Measurements from ENCODE around the gene RARS2.
"Not testable (repeated sequence)": the region's sequence is repeated elsewhere in the genome, so short reads cannot be mapped to it uniquely, and the experiment has no call there.

Gene RARS2

GRCh38 chr6:87589693-87590416 lies at the start of gene RARS2, which contains the start of gene ORC3:
TSS of gene RARS2 (minus strand) at chr6:87589987. CDS start at chr6:87589957, 30 bp downstream.
TSS of gene ORC3 (plus strand) at chr6:87590135. CDS start at chr6:87590169, 34 bp downstream.
- peak; percentile 96 for DNase-seq

GRCh38 chr6:87639373-87639772 lies 49.6 kb upstream of the RARS2 start:
- no peak for DNase-seq

- no peak for DNase-seq
Measured at GRCh38 chr6:87637106-87637505, 47.3 kb upstream of the RARS2 start.

GRCh38 chr6:87636315-87636714 lies 46.5 kb upstream of the RARS2 start:
- no peak for DNase-seq

GRCh38 chr6:87633851-87634250 lies 44.1 kb upstream of the RARS2 start:
- DNase-seq: no peak

- no peak for DNase-seq
Measured at GRCh38 chr6:87630746-87631145, 41.0 kb upstream of the RARS2 start.

GRCh38 chr6:87628881-87629280 lies 39.1 kb upstream of the RARS2 start:
- DNase-seq: no peak

GRCh38 chr6:87628424-87628823 lies 38.6 kb upstream of the RARS2 start:
- no peak for DNase-seq

GRCh38 chr6:87623248-87623647 lies 33.5 kb upstream of the RARS2 start:
- DNase-seq: no peak

- no peak for DNase-seq
Measured at GRCh38 chr6:87618531-87618930, 28.7 kb upstream of the RARS2 start.

- DNase-seq: no peak
Measured at GRCh38 chr6:87617405-87617804, 27.6 kb upstream of the RARS2 start.

GRCh38 chr6:87613018-87613417 lies 23.2 kb upstream of the RARS2 start:
- not testable (repeated sequence) for DNase-seq

GRCh38 chr6:87608802-87609201 lies 19.0 kb upstream of the RARS2 start:
- DNase-seq: no peak

GRCh38 chr6:87606199-87606598 lies 16.4 kb upstream of the RARS2 start:
- DNase-seq: no peak

- no peak for DNase-seq
Measured at GRCh38 chr6:87600576-87600975, 10.8 kb upstream of the RARS2 start.

GRCh38 chr6:87590990-87591389 lies 1.2 kb upstream of the RARS2 start:
- no peak for DNase-seq

GRCh38 chr6:87590417-87590880 lies 662 bp upstream of the RARS2 start:
- DNase-seq: no peak

GRCh38 chr6:87588756-87589407 lies 905 bp downstream of the RARS2 start:
- no peak for DNase-seq

- DNase-seq: no peak
Measured at GRCh38 chr6:87586371-87587077, 3.3 kb downstream of the RARS2 start.

- DNase-seq: no peak
Measured at GRCh38 chr6:87583822-87584221, 6.0 kb downstream of the RARS2 start.

GRCh38 chr6:87575423-87575822 lies 14.4 kb downstream of the RARS2 start:
- DNase-seq: no peak

- no peak for DNase-seq
Measured at GRCh38 chr6:87574237-87574804, 15.5 kb downstream of the RARS2 start.

GRCh38 chr6:87573307-87574024 lies 16.3 kb downstream of the RARS2 start:
- no peak for DNase-seq
